ENCODE results near the gene TVP23A.

GRCh38 chr16:10824111-10824893, 5.7 kb upstream of the TVP23A start:
- TF ChIP-seq, protein P1, sequence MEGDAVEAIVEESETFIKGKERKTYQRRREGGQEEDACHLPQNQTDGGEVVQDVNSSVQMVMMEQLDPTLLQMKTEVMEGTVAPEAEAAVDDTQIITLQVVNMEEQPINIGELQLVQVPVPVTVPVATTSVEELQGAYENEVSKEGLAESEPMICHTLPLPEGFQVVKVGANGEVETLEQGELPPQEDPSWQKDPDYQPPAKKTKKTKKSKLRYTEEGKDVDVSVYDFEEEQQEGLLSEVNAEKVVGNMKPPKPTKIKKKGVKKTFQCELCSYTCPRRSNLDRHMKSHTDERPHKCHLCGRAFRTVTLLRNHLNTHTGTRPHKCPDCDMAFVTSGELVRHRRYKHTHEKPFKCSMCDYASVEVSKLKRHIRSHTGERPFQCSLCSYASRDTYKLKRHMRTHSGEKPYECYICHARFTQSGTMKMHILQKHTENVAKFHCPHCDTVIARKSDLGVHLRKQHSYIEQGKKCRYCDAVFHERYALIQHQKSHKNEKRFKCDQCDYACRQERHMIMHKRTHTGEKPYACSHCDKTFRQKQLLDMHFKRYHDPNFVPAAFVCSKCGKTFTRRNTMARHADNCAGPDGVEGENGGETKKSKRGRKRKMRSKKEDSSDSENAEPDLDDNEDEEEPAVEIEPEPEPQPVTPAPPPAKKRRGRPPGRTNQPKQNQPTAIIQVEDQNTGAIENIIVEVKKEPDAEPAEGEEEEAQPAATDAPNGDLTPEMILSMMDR (IDR thresholded peaks at IDR 0.05; ENCODE audit: low read length), result no peak
- TF ChIP-seq EZH2phosphoT487 (IDR thresholded peaks at IDR 0.05; ENCODE audit: low read length) (no peak), EZH2 (optimal IDR thresholded peaks at IDR 0.05; ENCODE audit: low read depth, low read length) (no peak)
